HG03439 (cell line): ENCODE results near the gene SNAPC1.
A peak's percentile ranks its signal among the peaks of the same experiment; 100 is the strongest.
"Not testable (repeated sequence)": the region's sequence is repeated elsewhere in the genome, so short reads cannot be mapped to it uniquely, and the experiment has no call there.

ENCODE experiments used
- ATAC-seq: cut with Tn5 transposase; IDR thresholded peaks from one replicate; pipeline ENCODE4 v1.9.1; 2021; ENCODE audit warnings: mild to moderate bottlenecking, moderate library complexity; ENCODE audit not compliant: unreplicated experiment

SNAPC1 gene

DNA sequence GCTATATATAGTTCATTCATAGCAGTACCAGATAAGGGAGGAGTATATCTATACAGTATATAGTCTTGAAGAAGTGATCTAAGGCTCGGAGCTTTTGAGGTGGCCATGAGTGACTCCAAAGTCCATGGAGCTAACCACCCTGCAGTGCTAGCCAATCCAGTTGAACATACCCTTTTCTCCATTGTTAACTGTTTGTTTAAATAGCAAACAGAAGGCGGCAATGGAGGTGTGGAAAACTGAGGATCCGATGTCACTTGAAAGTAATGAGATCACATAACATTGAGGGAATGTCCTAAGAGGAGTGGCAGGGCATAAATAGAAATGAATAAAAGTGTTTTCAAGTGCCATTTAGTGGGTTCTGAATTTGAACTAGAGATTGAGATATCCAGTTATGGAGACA is 12.4 kb upstream of the SNAPC1 start:
- no peak for ATAC-seq

- peak; percentile 94 for ATAC-seq
Measured at GRCh38 chr14:61750708-61751474, 11.3 kb upstream of the SNAPC1 start.

GRCh38 chr14:61751475-61751989 is 10.7 kb upstream of the SNAPC1 start:
- no peak for ATAC-seq

GRCh38 chr14:61752626-61753025 is 9.6 kb upstream of the SNAPC1 start:
- ATAC-seq = no peak

GRCh38 chr14:61753631-61754030 is 8.6 kb upstream of the SNAPC1 start:
- no peak for ATAC-seq

DNA sequence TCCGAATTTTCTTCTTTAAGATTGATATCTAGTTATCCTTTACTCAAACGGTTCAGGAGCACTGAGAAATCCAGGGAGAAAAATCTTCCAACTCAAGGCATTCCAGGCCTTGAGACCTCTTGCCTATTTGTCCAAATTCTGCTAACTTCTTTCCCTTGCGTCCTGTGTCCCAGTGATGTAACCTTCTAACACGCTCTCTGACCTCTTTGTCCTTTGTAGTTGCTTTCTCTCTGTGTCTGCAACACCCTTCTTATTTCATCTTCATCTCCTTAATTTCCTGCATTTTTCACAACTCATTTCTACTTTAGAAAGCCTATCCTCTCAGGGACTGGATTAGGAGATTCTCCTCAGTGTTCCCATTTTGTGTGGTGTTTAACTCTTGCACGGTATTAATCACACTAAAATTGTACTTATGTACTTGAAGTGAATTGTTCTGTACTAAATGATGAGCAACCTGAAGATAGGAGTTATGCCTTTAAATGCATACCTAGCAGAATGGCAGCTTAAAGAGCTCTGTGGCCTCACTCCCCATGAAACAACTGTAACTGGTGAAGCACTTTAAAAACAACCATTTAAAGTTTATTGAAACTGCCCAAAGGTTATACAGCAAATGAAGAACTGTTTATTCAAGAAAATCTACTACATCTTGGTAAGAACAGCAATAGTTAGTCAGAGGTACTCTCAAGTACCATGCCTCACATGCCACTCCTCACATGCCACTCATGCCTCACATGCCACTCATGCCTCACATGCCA is 7.4 kb upstream of the SNAPC1 start:
- ATAC-seq = no peak

DNA sequence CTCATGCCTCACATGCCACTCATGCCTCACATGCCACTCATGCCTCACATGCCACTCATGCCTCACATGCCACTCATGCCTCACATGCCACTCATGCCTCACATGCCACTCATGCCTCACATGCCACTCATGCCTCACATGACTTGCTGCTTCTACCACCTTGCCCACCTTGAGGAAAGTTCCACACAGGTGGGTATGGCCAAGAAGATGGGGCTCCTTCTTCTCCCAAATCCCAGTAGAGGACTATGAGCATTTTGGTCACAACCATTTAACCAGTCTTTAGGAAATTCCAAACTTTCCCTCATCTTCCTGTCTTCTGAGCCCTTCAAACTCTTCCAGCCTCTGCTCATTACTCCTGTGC is 6.9 kb upstream of the SNAPC1 start:
- ATAC-seq = not testable (repeated sequence)

DNA sequence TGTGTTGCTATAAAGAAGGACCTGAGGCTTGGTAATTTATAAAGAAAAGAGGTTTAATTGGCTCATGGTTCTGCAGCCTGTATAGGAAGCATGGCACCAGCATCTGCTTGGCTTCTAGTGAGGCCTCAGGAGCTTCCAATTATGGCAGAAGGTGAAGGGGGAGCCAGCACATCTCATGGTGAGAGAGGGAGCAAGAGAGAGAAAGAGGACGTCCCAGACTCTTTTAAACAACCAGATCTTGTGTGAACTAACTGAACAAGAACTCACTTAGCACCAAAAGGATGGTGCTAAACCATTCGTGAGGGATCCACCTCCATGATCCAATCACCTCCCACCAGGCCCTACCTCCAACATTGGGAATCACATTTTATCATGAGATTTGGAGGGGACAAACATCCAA is 6.1 kb upstream of the SNAPC1 start:
- no peak for ATAC-seq

DNA sequence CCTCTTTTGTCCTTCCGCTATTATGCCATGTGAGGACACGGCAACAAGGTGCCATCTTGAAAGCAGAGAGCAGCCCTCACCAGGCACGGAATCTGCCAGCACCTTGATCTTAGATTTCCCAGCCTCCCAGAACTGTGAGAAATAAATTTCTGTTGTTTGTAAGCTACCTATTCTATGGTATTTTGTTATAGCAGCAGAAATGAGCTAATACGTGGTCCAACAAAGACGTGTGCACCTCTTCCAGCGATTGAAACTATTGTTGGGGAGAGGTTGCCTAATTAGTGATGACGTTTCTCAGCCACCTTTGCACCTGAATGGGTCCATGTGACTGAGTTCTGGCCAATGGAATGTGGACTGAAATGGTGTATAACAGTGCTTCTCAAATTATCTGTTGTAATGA is 2.3 kb upstream of the SNAPC1 start:
- no peak for ATAC-seq

DNA sequence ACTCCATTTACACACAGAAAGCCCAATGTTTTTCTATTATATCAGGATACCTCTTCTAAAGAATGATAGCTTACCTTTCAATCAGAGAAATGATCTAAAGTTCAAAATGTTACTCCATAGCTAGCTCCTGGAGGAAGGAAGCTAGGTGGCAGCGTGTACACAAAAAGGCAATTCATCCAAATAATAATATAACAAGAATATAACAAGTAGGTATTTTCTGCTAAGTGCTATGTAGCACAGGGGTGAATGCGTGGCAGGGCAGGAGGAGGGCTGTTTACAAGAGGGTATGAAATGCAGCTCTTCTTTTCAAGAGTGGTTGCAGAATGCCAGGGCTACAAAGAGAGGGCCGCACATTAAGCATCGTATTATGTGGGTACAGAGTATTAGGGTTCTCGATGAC is 663 bp upstream of the SNAPC1 start:
- ATAC-seq = no peak

- ATAC-seq = no peak
Measured at GRCh38 chr14:61764342-61765122, 2.3 kb downstream of the SNAPC1 start.

DNA sequence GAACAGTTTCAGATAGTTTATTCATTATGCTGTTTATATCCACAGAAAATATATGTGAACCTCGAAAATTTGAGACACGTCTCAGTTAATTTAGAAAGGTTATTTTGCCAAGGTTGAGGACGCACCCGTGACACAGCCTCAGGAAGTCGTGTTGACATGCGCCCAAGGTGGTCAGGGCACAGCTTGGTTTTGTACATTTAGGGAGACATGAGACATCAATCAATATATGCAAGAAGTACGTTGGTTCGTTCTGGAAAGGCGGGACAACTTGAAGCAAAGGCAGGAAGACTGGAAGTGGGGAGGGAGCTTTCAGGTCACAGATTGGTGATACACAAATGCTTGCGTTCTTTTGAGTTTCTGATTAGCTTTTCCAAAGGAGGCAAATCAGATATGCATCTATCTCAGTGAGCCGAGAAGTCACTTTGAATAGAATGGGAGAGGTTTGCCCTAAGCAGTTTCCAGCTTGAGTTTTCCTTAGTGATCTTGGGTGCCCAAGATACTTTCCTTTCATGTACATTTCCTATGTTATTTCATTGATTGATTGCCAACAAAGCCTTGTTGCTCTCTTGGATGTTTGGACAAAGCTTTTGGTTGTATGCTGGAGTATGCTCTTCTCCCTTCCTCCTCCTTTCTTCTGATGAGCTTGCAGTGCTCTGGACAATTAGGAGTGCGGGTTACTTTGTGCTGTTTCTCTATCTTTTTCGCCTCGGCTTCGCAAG is 3.2 kb downstream of the SNAPC1 start:
- no peak for ATAC-seq

- no peak for ATAC-seq
Measured at GRCh38 chr14:61766151-61766550, 3.9 kb downstream of the SNAPC1 start.

GRCh38 chr14:61768240-61768639 is 6.0 kb downstream of the SNAPC1 start:
- no peak for ATAC-seq

DNA sequence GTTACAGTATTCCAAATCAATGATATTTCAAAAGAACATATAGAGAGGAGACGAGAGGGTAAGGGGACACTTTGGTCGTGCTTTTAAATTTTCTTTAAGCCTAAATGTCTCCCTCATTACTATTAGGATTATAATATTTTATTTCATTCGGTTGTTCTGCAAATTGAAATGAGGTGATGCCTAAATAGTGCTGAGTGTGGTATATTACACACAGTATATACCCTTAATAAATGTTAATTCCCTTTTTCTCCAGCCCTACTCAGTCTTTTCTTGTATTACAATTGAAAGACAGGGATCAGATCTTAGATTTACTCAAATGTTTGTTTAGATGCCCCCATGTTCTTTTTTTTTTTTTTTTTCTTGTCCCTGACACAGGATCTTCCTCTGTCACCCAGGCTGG is 7.7 kb downstream of the SNAPC1 start:
- ATAC-seq = no peak

GRCh38 chr14:61774861-61775260 is 12.6 kb downstream of the SNAPC1 start:
- ATAC-seq = no peak

- no peak for ATAC-seq
Measured at GRCh38 chr14:61780125-61780524, 17.9 kb downstream of the SNAPC1 start.

DNA sequence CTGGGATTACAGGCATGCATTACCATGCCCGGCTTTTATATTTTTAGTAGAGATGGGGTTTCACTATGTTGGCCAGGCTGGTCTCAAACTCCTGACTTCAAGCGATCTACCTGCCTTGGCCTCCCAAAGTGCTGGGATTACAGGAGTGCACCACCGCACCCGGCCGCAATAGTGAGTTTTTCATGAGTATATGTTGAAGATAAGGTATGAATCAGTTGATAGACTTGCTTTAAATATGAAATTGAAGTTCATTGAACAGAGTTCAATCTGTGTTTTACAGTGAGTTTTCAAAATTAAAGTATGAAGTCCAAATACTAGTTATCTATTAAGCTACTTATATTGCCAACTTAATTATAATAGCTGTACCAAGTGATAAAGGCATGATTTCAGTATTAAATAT is 35.1 kb downstream of the SNAPC1 start:
- no peak for ATAC-seq

DNA sequence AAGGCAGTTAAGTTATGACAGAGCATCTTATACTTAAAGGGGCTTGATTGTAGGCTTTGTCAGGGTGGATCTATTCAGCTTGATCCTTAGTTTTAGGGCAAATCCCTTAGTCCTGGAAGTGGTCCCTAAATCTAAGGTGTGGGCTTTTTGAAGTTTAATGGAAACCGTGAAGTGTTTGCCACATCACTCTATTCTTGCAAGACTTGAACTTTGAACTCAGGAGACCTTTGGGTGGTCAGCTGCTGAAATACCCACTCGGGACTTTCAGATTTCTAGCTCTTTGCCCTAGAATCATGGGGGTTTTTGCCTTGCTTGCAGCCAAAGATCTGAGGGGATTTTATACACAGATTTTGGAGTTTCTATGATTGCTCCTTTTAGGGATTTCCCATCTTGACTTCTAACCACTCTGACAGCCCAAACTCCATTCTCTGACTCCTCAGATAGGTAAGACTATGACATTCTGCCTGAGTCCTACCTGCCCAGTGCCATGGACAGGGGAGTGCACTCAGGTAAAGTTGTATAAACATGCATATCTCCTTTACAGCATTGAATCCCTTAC is 39.9 kb downstream of the SNAPC1 start:
- no peak for ATAC-seq

GRCh38 chr14:61803755-61804154 is 41.5 kb downstream of the SNAPC1 start:
- ATAC-seq = no peak

GRCh38 chr14:61805451-61805850 is 43.2 kb downstream of the SNAPC1 start:
- no peak for ATAC-seq
